ENCODE data around the gene DZANK1. TPM values are rescaled to one million over a fixed set of nuclear protein-coding genes. Genes with fewer than 3 reads are reported as not detected.

Gene DZANK1
- total and polyA plus RNA-seq, 2 of the 8 experiments (the other 6 are each of a cell fraction or from before 2014, with no cell fraction given): 8.0 to 9.9 TPM

GRCh38 chr20:18496042-18496441, 29.2 kb upstream of the DZANK1 start:
- H3K36me3 ChIP-seq (ENCODE audit: control insufficient read depth in 2 of 4, insufficient read depth in 4 of 4, low read length in 3 of 4): peaks cover 2 to 13% (median 10%) of the 10 kb centered on the region in 4 experiments; a peak in 6 of 8 replicates
- no peaks in the 10 kb centered on the region for H3K27me3 ChIP-seq (replicated peaks in 1 of 4; ENCODE audit: control insufficient read depth in 3 of 4, extremely low read depth in 1 of 4, insufficient read depth in 3 of 4, low read length in 3 of 4)
- no peak overlapping the region for H3K18ac ChIP-seq (ENCODE audit: extremely low read depth, low read length)
- no peak for FAIRE-seq
- no peak overlapping the region for H4K5ac ChIP-seq (ENCODE audit: insufficient read length, low read depth, low read length)
- H3K4ac ChIP-seq (replicated peaks; ENCODE audit: insufficient read length, low read depth, low read length): no peak overlapping the region
- H3K79me1 ChIP-seq (ENCODE audit: low read depth, low read length): no peaks in the 10 kb centered on the region
- H3K23ac ChIP-seq (ENCODE audit: insufficient read length): no peak overlapping the region
- H3K14ac ChIP-seq (ENCODE audit: insufficient read length): no peak overlapping the region
- peak overlapping the region; percentile 78 to 98 (median 94); a peak in 5 of 8 replicates for H3K4me3 ChIP-seq (ENCODE audit: extremely low read depth in 1 of 4, insufficient read depth in 2 of 4, low read depth in 3 of 4, low read length in 4 of 4)
- H2BK15ac ChIP-seq (ENCODE audit: low read length): no peak overlapping the region
- H4K91ac ChIP-seq (replicated peaks; ENCODE audit: insufficient read length, low read length): no peak overlapping the region
- no peak overlapping the region for H2BK12ac ChIP-seq (ENCODE audit: low read depth, low read length)
- 70% methylated on average over 7 of the region's 7 CpGs; no CpG with 5 or more reads in 1 of the 2 experiments for whole genome bisulfite sequencing, 2 experiments (ENCODE audit: extremely low coverage in 1 of 2, insufficient coverage in 1 of 2, insufficient read length in 1 of 2, insufficient replicate concordance in 2 of 2, low coverage in 1 of 2, low lambda C conversion rate in 2 of 2, missing lambda C conversion rate in 1 of 2)
- no peak overlapping the region for H2AFZ ChIP-seq (ENCODE audit: low read length)
- peak overlapping the region; percentile 16 for H3K56ac ChIP-seq (replicated peaks; ENCODE audit: insufficient read length, low read depth, low read length)
- no peaks in the 10 kb centered on the region for H3K23me2 ChIP-seq (ENCODE audit: low read depth, low read length)
- H3K79me2 ChIP-seq (ENCODE audit: control insufficient read depth in 1 of 2, insufficient read depth in 2 of 2, low read length in 2 of 2): peaks cover 0 to 8% of the 10 kb centered on the region in 2 experiments; a peak in 1 of 4 replicates
- H4K8ac ChIP-seq (ENCODE audit: extremely low read depth, insufficient read depth, low read length): no peak overlapping the region
- no peak overlapping the region for H2AK5ac ChIP-seq (ENCODE audit: low read depth, low read length)
- H2BK120ac ChIP-seq (replicated peaks; ENCODE audit: low read depth, low read length): no peak overlapping the region
- DNase-seq (ENCODE audit: low read depth in 1 of 2, low spot score in 2 of 2): no peak
- peaks cover 0 to 2% of the 10 kb centered on the region in 2 experiments for H4K20me1 ChIP-seq (replicated peaks in 1 of 2; ENCODE audit: control insufficient read depth in 1 of 2, insufficient read depth in 2 of 2, low read length in 2 of 2)
- CTCF ChIA-PET (ENCODE audit: partially characterized antibody): interaction anchor here (1.2 to 1.5 kb wide), 3 partner anchors 12 to 84 kb away, joined by 3 to 5 read pairs (median 4); partner anchors contain the start of gene SEC23B
- peaks cover 0 to 3% (median 0%) of the 10 kb centered on the region in 4 experiments; a peak in 1 of 7 replicates for H3K4me1 ChIP-seq (replicated peaks in 1 of 4; ENCODE audit: control insufficient read depth in 3 of 4, insufficient read depth in 4 of 4, low read length in 3 of 4)
- no peak overlapping the region for H2BK20ac ChIP-seq (ENCODE audit: low read length)
- H2BK5ac ChIP-seq (ENCODE audit: low read depth, low read length): no peak overlapping the region
- peak overlapping the region; percentile 51 to 73 for H3K4me2 ChIP-seq (ENCODE audit: insufficient read depth in 1 of 2, low read depth in 2 of 2, low read length in 2 of 2)
- no peak overlapping the region; a peak in 1 of 7 replicates for H3K9ac ChIP-seq (replicated peaks in 1 of 4; ENCODE audit: extremely low read depth in 1 of 4, low read depth in 3 of 4, low read length in 3 of 4)
- POLR2A ChIA-PET (ENCODE audit: partially characterized antibody): interaction anchor here (1.2 to 4.2 kb wide), 5 partner anchors 10 to 34 kb away, joined by 3 to 55 read pairs (median 4); partner anchors contain the start of gene SEC23B
- no peaks in the 10 kb centered on the region for H3K9me3 ChIP-seq (ENCODE audit: insufficient read depth in 2 of 2, low read depth in 1 of 2, low read length in 1 of 2)
- H3K27ac ChIP-seq (ENCODE audit: low read depth, low read length): no peak overlapping the region
- TF ChIP-seq NRF1 (IDR thresholded peaks at IDR 0.05; ENCODE audit: low read depth, low read length) (no peak), FOSL1 (IDR thresholded peaks at IDR 0.05; ENCODE audit: insufficient read depth, low read depth, low read length) (no peak), E2F6 (IDR thresholded peaks at IDR 0.05) (no peak), RXRA (IDR thresholded peaks at IDR 0.05; ENCODE audit: insufficient read depth, low read depth, low read length) (no peak), RNF2 (IDR thresholded peaks at IDR 0.05; ENCODE audit: borderline replicate concordance, low read depth, low read length, missing control alignments, poor library complexity, severe bottlenecking) (no peak), CHD2 (IDR thresholded peaks at IDR 0.05; ENCODE audit: low read length) (no peak), KDM5A (IDR thresholded peaks at IDR 0.05; ENCODE audit: low read length) (no peak), TAF1 (IDR thresholded peaks at IDR 0.05; ENCODE audit: low read depth, low read length) (no peak), TAF7 (optimal IDR thresholded peaks at IDR 0.05; ENCODE audit: borderline replicate concordance, low read depth, low read length) (no peak), SIX5 (IDR thresholded peaks at IDR 0.05; ENCODE audit: low read depth, low read length) (no peak), SRF (IDR thresholded peaks at IDR 0.05; ENCODE audit: low read depth, low read length) (no peak), SP4 (IDR thresholded peaks at IDR 0.05; ENCODE audit: low read length) (no peak), CBX5 (IDR thresholded peaks at IDR 0.05; ENCODE audit: low read depth, low read length) (no peak), HDAC6 (IDR thresholded peaks at IDR 0.05; ENCODE audit: low read depth, low read length) (no peak)
